B cell (primary cell): Measurements from ENCODE around the gene TP53I3.

Source experiments
- CTCF ChIP-seq: fragments of 200-600 bp; IDR thresholded peaks from one replicate; pipeline ENCODE4 v1.8.0; 2022; ENCODE audit warnings: antibody characterized with exemption, mild to moderate bottlenecking
- EZH2 ChIP-seq: IDR thresholded peaks from 2 replicates; pipeline ENCODE4 v1.6.1; 2012; ENCODE audit warnings: borderline replicate concordance, low read depth, mild to moderate bottlenecking, moderate library complexity, low read length; ENCODE audit not compliant: insufficient read depth, poor library complexity, severe bottlenecking

- TF ChIP-seq CTCF (no peak), EZH2 (no peak)
Observed at GRCh38 chr2:24083567-24084385, 858 bp downstream of the TP53I3 start.
